PC-3 (cell line): ENCODE measurements around the gene KERA. TPM values are rescaled to one million over a fixed set of nuclear protein-coding genes. Genes with fewer than 3 reads are reported as not detected.

ENCODE experiments used
- ATAC-seq: fragments of 200-7000 bp; cut with Tn5 transposase; 2 replicates; pipeline ENCODE4 v1.9.1; 2020; ENCODE audit warnings: mild to moderate bottlenecking, moderate library complexity
- BruUV-seq: library from RNA; stranded (reverse); fragments of 400-500 nt; replicated peaks from 2 replicates; lab custom pipeline; 2021; lab: Mats Ljungman, UMichigan
- CTCF ChIA-PET: fragments of 300-600 bp; sonication (Branson Sonifier 250); formaldehyde crosslinking; loops from one replicate; lab custom pipeline; 2022; ENCODE audit warnings: antibody characterized with exemption; lab: Charles Lee
- POLR2A ChIA-PET: fragments of 300-600 bp; sonication (Branson Sonifier 250); formaldehyde crosslinking; loops from one replicate; lab custom pipeline; 2022; ENCODE audit warnings: antibody characterized with exemption; ENCODE audit not compliant: unreplicated experiment; lab: Charles Lee
- DNase-seq: peaks from one replicate; pipeline ENCODE4 v3.0.0-alpha.2; 2015
- H2AFZ ChIP-seq: fragments of 300-600 bp; sonication (generic); 2 replicates; pipeline ENCODE4 v1.6.0; 2016; ENCODE audit warnings: antibody characterized with exemption, low read length
- H3F3A ChIP-seq: fragments of 300-600 bp; sonication (generic); one replicate; pipeline ENCODE4 v1.6.0; 2017; ENCODE audit warnings: antibody characterized with exemption, low read length, control low read depth, mild to moderate bottlenecking; ENCODE audit not compliant: unreplicated experiment
- H3K27ac ChIP-seq: fragments of 300-600 bp; sonication (generic); 2 replicates; pipeline ENCODE4 v1.5.1; 2016; ENCODE audit warnings: mild to moderate bottlenecking, low read length
- H3K27me3 ChIP-seq: fragments of 300-600 bp; sonication (generic); 2 replicates; pipeline ENCODE4 v1.6.1; 2016; ENCODE audit warnings: low read length, mixed read lengths
- H3K36me3 ChIP-seq: fragments of 300-600 bp; sonication (generic); 2 replicates; pipeline ENCODE4 v1.6.1; 2016; ENCODE audit warnings: low read depth, mixed run types, low read length, mixed read lengths
- H3K4me1 ChIP-seq: fragments of 300-600 bp; sonication (generic); 2 replicates; pipeline ENCODE4 v1.5.1; 2016; ENCODE audit warnings: low read length; ENCODE audit not compliant: insufficient read depth
- H3K4me2 ChIP-seq: fragments of 300-600 bp; sonication (generic); 2 replicates; pipeline ENCODE4 v1.6.0; 2016; ENCODE audit warnings: low read length
- H3K4me3 ChIP-seq: fragments of 300-600 bp; sonication (generic); 2 replicates; pipeline ENCODE4 v1.5.1; 2016; ENCODE audit warnings: mild to moderate bottlenecking, low read length, mixed read lengths
- H3K79me2 ChIP-seq: fragments of 300-600 bp; sonication (generic); 2 replicates; pipeline ENCODE4 v1.6.1; 2017; ENCODE audit warnings: low read length, mixed read lengths
- H3K9ac ChIP-seq: fragments of 300-600 bp; sonication (generic); 2 replicates; pipeline ENCODE4 v1.6.0; 2016; ENCODE audit warnings: mild to moderate bottlenecking, low read length
- H3K9me2 ChIP-seq: fragments of 300-600 bp; sonication (generic); replicated peaks from 2 replicates; pipeline ENCODE4 v1.6.1; 2016; ENCODE audit warnings: mixed run types, low read length, mixed read lengths
- H3K9me3 ChIP-seq: fragments of 300-600 bp; sonication (generic); 2 replicates; pipeline ENCODE4 v1.6.1; 2016; ENCODE audit warnings: low read length, mixed read lengths
- H4K20me1 ChIP-seq: fragments of 300-600 bp; sonication (generic); 2 replicates; pipeline ENCODE4 v1.6.1; 2016; ENCODE audit warnings: low read length, mixed read lengths
- EZH2 ChIP-seq: fragments of 300-600 bp; sonication (generic); IDR thresholded peaks from one replicate; pipeline ENCODE4 v1.6.1; 2017; ENCODE audit warnings: antibody characterized with exemption, mild to moderate bottlenecking, low read length; ENCODE audit not compliant: unreplicated experiment
- EZH2phosphoT487 ChIP-seq: fragments of 300-600 bp; sonication (generic); IDR thresholded peaks from 2 replicates; pipeline ENCODE4 v1.6.1; 2018; ENCODE audit warnings: mild to moderate bottlenecking, antibody characterized with exemption, low read length, borderline replicate concordance
- intact Hi-C: fragments of 100-400 bp; cut with micrococcal nuclease; formaldehyde crosslinking; loops from 2 replicates; pipeline ENCODE4 v1.9.0; 2023
- total RNA-seq: library from RNA; depleted of rRNA; stranded (reverse); fragments of >200 nt; gene quantifications from 2 replicates; pipeline ENCODE4 v1.2.3, GENCODE V29; 2014
- TF ChIP-seq, protein P1 (sequence below): fragments of 300-600 bp; sonication (generic); conservative IDR thresholded peaks from 2 replicates; pipeline ENCODE4 v1.5.1; 2017; ENCODE audit warnings: antibody characterized with exemption, low read depth, mild to moderate bottlenecking, low read length

KERA gene
- total RNA-seq, 1 experiment from 2014 or later = not detected

DNA sequence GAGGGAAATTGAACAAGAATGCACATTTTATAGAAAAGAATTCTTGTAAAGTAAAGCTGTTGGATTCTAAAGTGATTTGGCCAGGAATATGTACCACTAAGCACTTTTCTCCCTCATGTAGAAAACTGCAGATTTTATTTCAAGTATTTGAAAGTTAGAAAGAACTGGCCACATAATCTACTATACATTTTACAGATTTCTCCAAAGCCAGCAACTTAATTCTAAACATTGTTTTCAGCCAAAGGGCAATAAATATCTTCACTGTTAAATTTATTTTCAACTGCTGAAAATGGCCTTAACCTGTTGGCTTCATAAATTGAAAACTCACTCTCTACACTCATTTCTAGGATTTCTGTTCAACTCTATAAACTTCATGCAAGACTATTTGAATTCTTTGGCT is 15.6 kb upstream of the KERA start:
- Histone ChIP-seq H3K9ac (no peak overlapping the region), H3K36me3 (no peaks in the 10 kb centered on the region), H2AFZ (no peak overlapping the region), H3K4me1 (peaks cover 27% of the 10 kb centered on the region), H3F3A (no peaks in the 10 kb centered on the region), H3K27me3 (no peaks in the 10 kb centered on the region), H4K20me1 (no peaks in the 10 kb centered on the region), H3K9me2 (no peaks in the 10 kb centered on the region), H3K9me3 (no peaks in the 10 kb centered on the region), H3K4me3 (no peak overlapping the region), H3K27ac (no peak overlapping the region), H3K4me2 (no peak overlapping the region), H3K79me2 (no peaks in the 10 kb centered on the region)
- DNase-seq = no peak
- ATAC-seq = no peak
- BruUV-seq = no TSS peak
- intact Hi-C loops = loop anchor here (5.0 kb wide), 1 partner anchor 51 kb away; no protein-coding TSS in a partner anchor
- POLR2A ChIA-PET = no interaction called here
- CTCF ChIA-PET = no interaction called here
- TF ChIP-seq EZH2phosphoT487 = no peak
- TF ChIP-seq EZH2 = no peak
- TF ChIP-seq, protein P1, sequence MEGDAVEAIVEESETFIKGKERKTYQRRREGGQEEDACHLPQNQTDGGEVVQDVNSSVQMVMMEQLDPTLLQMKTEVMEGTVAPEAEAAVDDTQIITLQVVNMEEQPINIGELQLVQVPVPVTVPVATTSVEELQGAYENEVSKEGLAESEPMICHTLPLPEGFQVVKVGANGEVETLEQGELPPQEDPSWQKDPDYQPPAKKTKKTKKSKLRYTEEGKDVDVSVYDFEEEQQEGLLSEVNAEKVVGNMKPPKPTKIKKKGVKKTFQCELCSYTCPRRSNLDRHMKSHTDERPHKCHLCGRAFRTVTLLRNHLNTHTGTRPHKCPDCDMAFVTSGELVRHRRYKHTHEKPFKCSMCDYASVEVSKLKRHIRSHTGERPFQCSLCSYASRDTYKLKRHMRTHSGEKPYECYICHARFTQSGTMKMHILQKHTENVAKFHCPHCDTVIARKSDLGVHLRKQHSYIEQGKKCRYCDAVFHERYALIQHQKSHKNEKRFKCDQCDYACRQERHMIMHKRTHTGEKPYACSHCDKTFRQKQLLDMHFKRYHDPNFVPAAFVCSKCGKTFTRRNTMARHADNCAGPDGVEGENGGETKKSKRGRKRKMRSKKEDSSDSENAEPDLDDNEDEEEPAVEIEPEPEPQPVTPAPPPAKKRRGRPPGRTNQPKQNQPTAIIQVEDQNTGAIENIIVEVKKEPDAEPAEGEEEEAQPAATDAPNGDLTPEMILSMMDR = no peak

DNA sequence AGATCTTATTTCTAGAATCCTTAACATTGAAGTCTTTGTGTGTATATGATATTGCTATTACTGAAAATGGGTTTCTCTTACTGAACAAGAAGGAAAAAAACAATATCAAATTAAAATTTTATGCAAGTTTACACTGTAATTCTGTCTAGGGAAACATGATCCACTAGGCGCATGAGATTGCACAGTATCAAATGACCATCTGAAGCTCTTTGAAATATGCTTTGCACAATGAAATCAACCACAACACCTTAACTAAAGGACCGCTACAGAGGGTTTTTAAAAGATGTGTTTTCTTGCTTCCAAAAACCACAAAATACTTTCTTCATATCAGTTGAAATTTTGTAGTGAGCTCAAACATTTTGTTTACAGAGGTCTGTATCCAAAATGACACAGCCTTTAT is 15.1 kb upstream of the KERA start:
- Histone ChIP-seq H2AFZ (no peak overlapping the region), H3K9me3 (no peaks in the 10 kb centered on the region), H3K4me2 (no peak overlapping the region), H3K27me3 (no peaks in the 10 kb centered on the region), H3K36me3 (no peaks in the 10 kb centered on the region), H3K9me2 (no peaks in the 10 kb centered on the region), H3K9ac (no peak overlapping the region), H3K4me3 (no peak overlapping the region), H3K27ac (no peak overlapping the region), H4K20me1 (no peaks in the 10 kb centered on the region), H3F3A (no peaks in the 10 kb centered on the region), H3K4me1 (peaks cover 27% of the 10 kb centered on the region), H3K79me2 (no peaks in the 10 kb centered on the region)
- intact Hi-C loops = loop anchor here (5.0 kb wide), 1 partner anchor 51 kb away; no protein-coding TSS in a partner anchor
- peak; percentile 28 for DNase-seq
- BruUV-seq = no TSS peak
- TF ChIP-seq EZH2 (no peak), EZH2phosphoT487 (no peak)
- TF ChIP-seq, protein P1 = no peak
- ChIA-PET CTCF (interaction anchor here (0.6 to 0.7 kb wide), 3 partner anchors 30 to 592 kb away, joined by 3 to 4 read pairs (median 4); no protein-coding TSS in a partner anchor), POLR2A (no interaction called here)
- peak; percentile 80 for ATAC-seq

DNA sequence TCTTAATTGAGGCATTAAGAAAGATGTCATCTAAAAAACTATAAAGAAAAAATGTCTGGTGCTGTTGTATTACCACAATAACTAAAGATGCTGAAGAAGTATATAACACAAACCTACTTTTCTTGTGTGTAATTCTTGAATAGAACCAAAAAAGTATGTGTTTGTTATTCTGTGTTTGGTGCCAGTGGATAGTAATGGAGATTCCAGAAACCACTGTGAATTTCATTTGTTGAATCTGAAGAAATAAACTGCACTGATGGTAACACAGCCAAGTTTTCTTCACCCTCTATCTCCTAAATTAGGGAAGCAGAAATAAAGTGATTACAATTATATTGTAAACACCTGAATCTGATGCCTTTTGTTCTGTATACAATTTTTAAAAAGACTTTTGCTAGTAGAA is 13.1 kb upstream of the KERA start:
- no peaks in the 10 kb centered on the region for H3K79me2 ChIP-seq
- no peaks in the 10 kb centered on the region for H3K9me2 ChIP-seq
- H3K9me3 ChIP-seq = no peaks in the 10 kb centered on the region
- CTCF ChIA-PET = no interaction called here
- BruUV-seq = no TSS peak
- no peaks in the 10 kb centered on the region for H3K27me3 ChIP-seq
- intact Hi-C loops = loop anchor here (5.0 kb wide), 1 partner anchor 49 kb away; no protein-coding TSS in a partner anchor
- H2AFZ ChIP-seq = no peak overlapping the region
- no peak overlapping the region for H3K4me2 ChIP-seq
- H3K9ac ChIP-seq = no peak overlapping the region
- no peak for ATAC-seq
- H3K36me3 ChIP-seq = no peaks in the 10 kb centered on the region
- DNase-seq = no peak
- POLR2A ChIA-PET = interaction anchor here (0.6 to 0.7 kb wide), 2 partner anchors 61 to 1493 kb away, joined by 6 to 15 read pairs; no protein-coding TSS in a partner anchor
- no peak overlapping the region for H3K27ac ChIP-seq
- TF ChIP-seq, protein P1 = no peak
- no peak for TF ChIP-seq EZH2phosphoT487
- TF ChIP-seq EZH2 = no peak
- no peaks in the 10 kb centered on the region for H4K20me1 ChIP-seq
- H3K4me1 ChIP-seq = peaks cover 27% of the 10 kb centered on the region
- H3F3A ChIP-seq = no peaks in the 10 kb centered on the region
- no peak overlapping the region for H3K4me3 ChIP-seq
